ENCODE results near the gene DNAJB1. TPM values are rescaled to one million over a fixed set of nuclear protein-coding genes. Genes with fewer than 3 reads are reported as not detected.

The DNAJB1 gene
- total RNA-seq, 1 donor = 95.2 TPM

DNA sequence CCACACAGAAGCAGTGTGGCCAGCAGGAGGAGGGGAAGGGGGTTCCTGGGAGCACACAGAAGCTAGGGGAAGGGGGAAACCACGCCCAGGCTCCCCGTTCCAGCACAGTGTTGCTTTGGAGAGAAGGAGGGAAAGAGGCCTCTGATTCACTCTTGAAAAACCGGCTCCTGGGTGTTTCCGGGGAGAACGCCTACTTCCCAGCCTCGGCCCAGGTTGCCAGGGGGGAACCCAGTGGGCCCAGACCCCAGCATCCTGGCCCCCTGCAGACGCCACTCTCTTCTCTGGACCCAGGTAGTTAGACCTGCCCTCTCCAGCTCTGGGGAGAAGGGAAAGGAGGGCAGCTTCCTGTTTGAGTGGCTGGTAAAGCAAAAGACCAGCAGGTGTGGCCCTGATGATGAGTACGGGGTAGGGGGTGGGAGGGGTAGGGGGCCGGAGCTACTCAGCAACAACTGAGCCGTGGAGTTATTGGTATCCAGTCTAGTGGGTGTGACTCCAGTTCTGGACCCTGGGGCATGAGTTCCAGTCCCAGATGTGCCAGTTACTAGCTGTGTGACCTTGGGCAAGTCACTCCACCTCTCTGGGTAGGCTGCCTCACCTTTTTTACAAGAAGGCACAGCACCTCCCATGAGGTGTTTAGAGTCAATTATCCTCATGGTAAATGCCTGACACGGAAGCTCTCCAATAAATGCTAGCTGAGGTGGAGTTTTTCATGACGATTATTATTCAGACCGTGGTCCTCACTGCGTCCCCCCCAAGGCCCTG lies 23.1 kb downstream of the DNAJB1 start:
- no peak for DNase-seq (ENCODE audit: low read depth)
- TF ChIP-seq, protein P1, sequence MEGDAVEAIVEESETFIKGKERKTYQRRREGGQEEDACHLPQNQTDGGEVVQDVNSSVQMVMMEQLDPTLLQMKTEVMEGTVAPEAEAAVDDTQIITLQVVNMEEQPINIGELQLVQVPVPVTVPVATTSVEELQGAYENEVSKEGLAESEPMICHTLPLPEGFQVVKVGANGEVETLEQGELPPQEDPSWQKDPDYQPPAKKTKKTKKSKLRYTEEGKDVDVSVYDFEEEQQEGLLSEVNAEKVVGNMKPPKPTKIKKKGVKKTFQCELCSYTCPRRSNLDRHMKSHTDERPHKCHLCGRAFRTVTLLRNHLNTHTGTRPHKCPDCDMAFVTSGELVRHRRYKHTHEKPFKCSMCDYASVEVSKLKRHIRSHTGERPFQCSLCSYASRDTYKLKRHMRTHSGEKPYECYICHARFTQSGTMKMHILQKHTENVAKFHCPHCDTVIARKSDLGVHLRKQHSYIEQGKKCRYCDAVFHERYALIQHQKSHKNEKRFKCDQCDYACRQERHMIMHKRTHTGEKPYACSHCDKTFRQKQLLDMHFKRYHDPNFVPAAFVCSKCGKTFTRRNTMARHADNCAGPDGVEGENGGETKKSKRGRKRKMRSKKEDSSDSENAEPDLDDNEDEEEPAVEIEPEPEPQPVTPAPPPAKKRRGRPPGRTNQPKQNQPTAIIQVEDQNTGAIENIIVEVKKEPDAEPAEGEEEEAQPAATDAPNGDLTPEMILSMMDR (IDR thresholded peaks at IDR 0.05; ENCODE audit: insufficient read depth, low read length) = no peak

GRCh38 chr19:14494411-14494810 lies 23.8 kb downstream of the DNAJB1 start:
- peak overlapping the region; percentile 73 for H3K4me3 ChIP-seq (ENCODE audit: low read depth, low read length)
- TF ChIP-seq, protein P1 (IDR thresholded peaks at IDR 0.05; ENCODE audit: insufficient read depth, low read length) = no peak
- DNase-seq (ENCODE audit: low read depth) = no peak

More for the DNA sequence above, 23.1 kb downstream of the DNAJB1 start:
- peak overlapping the region; percentile 73 for H3K4me3 ChIP-seq (ENCODE audit: low read depth, low read length)

GRCh38 chr19:14492756-14493337 lies 25.4 kb downstream of the DNAJB1 start:
- TF ChIP-seq, protein P1 (IDR thresholded peaks at IDR 0.05; ENCODE audit: insufficient read depth, low read length) = no peak
- H3K4me3 ChIP-seq (ENCODE audit: low read depth, low read length) = no peak overlapping the region
- no peak for DNase-seq (ENCODE audit: low read depth)

GRCh38 chr19:14487370-14488125 lies 30.6 kb downstream of the DNAJB1 start:
- DNase-seq (ENCODE audit: low read depth) = no peak
- no peak overlapping the region for H3K4me3 ChIP-seq (ENCODE audit: low read depth, low read length)
- TF ChIP-seq, protein P1 (IDR thresholded peaks at IDR 0.05; ENCODE audit: insufficient read depth, low read length) = no peak

GRCh38 chr19:14482172-14482941 lies 35.8 kb downstream of the DNAJB1 start:
- TF ChIP-seq, protein P1 (IDR thresholded peaks at IDR 0.05; ENCODE audit: insufficient read depth, low read length) = no peak
- no peak overlapping the region for H3K4me3 ChIP-seq (ENCODE audit: low read depth, low read length)
- no peak for DNase-seq (ENCODE audit: low read depth)

DNA sequence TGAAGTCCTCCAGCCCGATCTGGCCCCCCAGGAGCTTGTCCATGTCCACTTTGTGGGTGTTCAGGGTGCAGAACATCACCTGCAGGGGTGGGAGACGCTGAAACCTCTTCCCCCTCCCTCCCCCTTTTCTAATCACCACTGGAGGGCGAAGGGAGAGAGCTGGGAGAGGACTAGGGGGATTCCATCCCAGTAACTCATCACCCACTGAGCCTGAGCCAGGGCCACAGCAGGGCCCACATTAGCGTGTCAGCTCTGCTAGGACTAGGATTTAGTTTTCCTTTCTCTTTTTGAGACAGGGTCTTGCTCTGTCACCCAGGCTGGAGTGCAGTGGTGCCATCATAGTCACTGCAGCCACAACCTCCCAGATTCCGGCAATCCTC lies 37.5 kb downstream of the DNAJB1 start:
- no peak overlapping the region for H3K4me3 ChIP-seq (ENCODE audit: low read depth, low read length)
- no peak for DNase-seq (ENCODE audit: low read depth)
- TF ChIP-seq, protein P1 (IDR thresholded peaks at IDR 0.05; ENCODE audit: insufficient read depth, low read length) = no peak
